HepG2 (cell line): ENCODE data around the gene NEDD4L. TPM values are rescaled to one million over a fixed set of nuclear protein-coding genes. Genes with fewer than 3 reads are reported as not detected.

Experiments
- BHLHE40 ChIP-seq: IDR thresholded peaks from 2 replicates; pipeline ENCODE4 v1.6.1; 2011; ENCODE audit warnings: low read length, improper control_type of control experiment
- FOSL1 ChIP-seq: sonication (generic); formaldehyde crosslinking; IDR thresholded peaks from 2 replicates; pipeline ENCODE4 v1.9.0; 2021; ENCODE audit warnings: missing genetic modification reagents, borderline replicate concordance
- IRF2 ChIP-seq: IDR thresholded peaks from 2 replicates; pipeline ENCODE4 v1.6.1; 2018; ENCODE audit warnings: missing genetic modification reagents, missing compliant biosample characterization
- MTF1 ChIP-seq: sonication (generic); formaldehyde crosslinking; IDR thresholded peaks from 2 replicates; pipeline ENCODE4 v1.5.0; 2020; ENCODE audit warnings: missing genetic modification reagents
- PITX1 ChIP-seq: sonication (generic); formaldehyde crosslinking; IDR thresholded peaks from 2 replicates; pipeline ENCODE4 v1.5.1; 2020; ENCODE audit warnings: mild to moderate bottlenecking, missing genetic modification reagents
- SALL2 ChIP-seq: sonication (generic); formaldehyde crosslinking; IDR thresholded peaks from 2 replicates; pipeline ENCODE4 v1.8.1; 2023; ENCODE audit warnings: mild to moderate bottlenecking, missing genetic modification reagents, inconsistent platforms
- TMF1 ChIP-seq: sonication (generic); formaldehyde crosslinking; IDR thresholded peaks from 2 replicates; pipeline ENCODE4 v1.8.1; 2022; ENCODE audit warnings: low read depth, missing genetic modification reagents
- ZNF251 ChIP-seq: sonication (generic); formaldehyde crosslinking; IDR thresholded peaks from 2 replicates; pipeline ENCODE4 v1.9.0; 2021; ENCODE audit warnings: mild to moderate bottlenecking, missing genetic modification reagents
- ZNF468 ChIP-seq: sonication (generic); formaldehyde crosslinking; IDR thresholded peaks from 2 replicates; pipeline ENCODE4 v1.8.0; 2022; ENCODE audit warnings: mild to moderate bottlenecking, moderate library complexity, missing genetic modification reagents
- ZNF556 ChIP-seq: sonication (generic); formaldehyde crosslinking; IDR thresholded peaks from 2 replicates; pipeline ENCODE4 v1.4.0; 2020; ENCODE audit warnings: mild to moderate bottlenecking, missing genetic modification reagents, borderline replicate concordance
- ZNF746 ChIP-seq: sonication (generic); formaldehyde crosslinking; IDR thresholded peaks from 2 replicates; pipeline ENCODE4 v1.8.0; 2022; ENCODE audit warnings: mild to moderate bottlenecking, missing genetic modification reagents
- ZSCAN22 ChIP-seq: sonication (generic); formaldehyde crosslinking; IDR thresholded peaks from 2 replicates; pipeline ENCODE4 v1.4.0; 2020; ENCODE audit warnings: mild to moderate bottlenecking, missing genetic modification reagents
- polyA plus RNA-seq, 8 experiments: library from polyadenylated mRNA; depleted of rRNA in 3 of 8; stranded (reverse) in 7 of 8; unstranded in 1 of 8; fragments of >200 nt; fragmentation: Illumina TruSeq in 4 of 8; extraction: Trizol in 4 of 8; gene quantifications; 2 replicates each; pipeline versions ENCODE4 v1.2.1 to v1.2.3, GENCODE V29; 2011 to 2016; ENCODE audit warnings: low read depth in 4 of 8, missing spikeins in 1 of 8, mixed read lengths in 1 of 8; ENCODE audit not compliant: insufficient read depth in 1 of 8
- total RNA-seq, 5 experiments: library from RNA; depleted of rRNA; stranded (reverse); fragments of >200 nt; fragmentation: Illumina TruSeq; extraction: Trizol; gene quantifications; 2 replicates each; pipeline ENCODE4 v1.2.3, GENCODE V29; 2016; ENCODE audit warnings: low read depth in 1 of 5
- TF ChIP-seq, protein P1 (sequence below): sonication (generic); formaldehyde crosslinking; IDR thresholded peaks from 2 replicates; pipeline ENCODE4 v1.4.0; 2020; ENCODE audit warnings: missing genetic modification reagents
- TF ChIP-seq, protein P2 (sequence below): IDR thresholded peaks from 2 replicates; pipeline ENCODE4 v1.6.1; 2016; ENCODE audit warnings: missing genetic modification reagents, missing compliant biosample characterization
- TF ChIP-seq, protein P3 (sequence below): sonication (generic); formaldehyde crosslinking; IDR thresholded peaks from 2 replicates; pipeline ENCODE4 v1.5.1; 2020; ENCODE audit warnings: missing genetic modification reagents, mild to moderate bottlenecking, borderline replicate concordance
- TF ChIP-seq, protein P4 (sequence below): sonication (generic); formaldehyde crosslinking; IDR thresholded peaks from 2 replicates; pipeline ENCODE4 v1.9.0; 2021; ENCODE audit warnings: mild to moderate bottlenecking, missing genetic modification reagents

NEDD4L gene
- total and polyA plus RNA-seq, 2 of the 13 experiments (the other 11 are each of a cell fraction or from before 2014, with no cell fraction given) = 168 to 390 TPM

DNA sequence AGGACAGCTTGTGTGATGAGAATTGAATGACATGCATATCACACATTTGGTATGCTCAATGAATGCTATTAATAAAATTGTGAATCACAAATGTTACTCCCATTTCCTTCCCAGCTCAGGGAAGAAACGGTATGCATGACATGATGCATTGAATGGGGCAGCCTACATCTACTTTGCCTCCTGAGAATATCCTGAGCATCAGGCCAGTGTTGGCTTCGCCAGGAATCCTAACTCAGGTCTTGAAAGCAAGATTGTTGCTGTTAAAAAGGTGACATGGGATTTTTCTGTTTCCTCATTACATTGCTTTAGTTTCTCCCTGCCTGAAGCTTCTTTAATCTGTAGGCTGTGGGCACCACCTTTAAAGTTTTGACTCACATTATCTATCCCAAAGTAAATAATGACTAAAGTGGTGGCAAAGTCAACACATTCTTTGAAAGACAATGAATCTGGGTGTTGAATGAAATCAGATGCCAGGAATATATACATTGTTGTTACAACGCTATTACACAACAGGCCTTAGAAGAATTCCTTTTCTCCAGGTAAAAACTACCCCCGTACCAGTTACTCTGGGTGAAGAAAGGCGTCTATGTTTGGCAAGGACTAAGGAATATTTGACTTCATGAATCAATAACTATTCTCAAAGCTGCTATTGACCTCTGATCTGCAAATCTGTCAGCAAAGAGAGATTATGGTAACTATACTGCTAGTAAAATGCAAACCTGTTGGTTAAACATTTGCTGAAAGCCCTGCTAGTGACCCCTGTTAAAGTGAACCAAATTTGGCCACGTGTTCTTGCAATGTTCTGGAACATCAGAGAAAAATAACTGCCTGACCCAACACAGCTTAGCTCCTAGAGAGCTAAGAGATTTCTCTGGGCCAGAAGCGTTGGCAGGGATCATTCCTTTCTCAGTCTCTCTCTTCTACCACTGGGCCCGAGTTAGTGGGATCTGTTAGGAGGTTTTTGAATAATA lies 30.5 kb upstream of the NEDD4L start (continued):
- TF ChIP-seq, protein P1, sequence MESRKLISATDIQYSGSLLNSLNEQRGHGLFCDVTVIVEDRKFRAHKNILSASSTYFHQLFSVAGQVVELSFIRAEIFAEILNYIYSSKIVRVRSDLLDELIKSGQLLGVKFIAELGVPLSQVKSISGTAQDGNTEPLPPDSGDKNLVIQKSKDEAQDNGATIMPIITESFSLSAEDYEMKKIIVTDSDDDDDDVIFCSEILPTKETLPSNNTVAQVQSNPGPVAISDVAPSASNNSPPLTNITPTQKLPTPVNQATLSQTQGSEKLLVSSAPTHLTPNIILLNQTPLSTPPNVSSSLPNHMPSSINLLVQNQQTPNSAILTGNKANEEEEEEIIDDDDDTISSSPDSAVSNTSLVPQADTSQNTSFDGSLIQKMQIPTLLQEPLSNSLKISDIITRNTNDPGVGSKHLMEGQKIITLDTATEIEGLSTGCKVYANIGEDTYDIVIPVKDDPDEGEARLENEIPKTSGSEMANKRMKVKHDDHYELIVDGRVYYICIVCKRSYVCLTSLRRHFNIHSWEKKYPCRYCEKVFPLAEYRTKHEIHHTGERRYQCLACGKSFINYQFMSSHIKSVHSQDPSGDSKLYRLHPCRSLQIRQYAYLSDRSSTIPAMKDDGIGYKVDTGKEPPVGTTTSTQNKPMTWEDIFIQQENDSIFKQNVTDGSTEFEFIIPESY (CRISPR knock-in tag) = no peak
- TF ChIP-seq, protein P2, sequence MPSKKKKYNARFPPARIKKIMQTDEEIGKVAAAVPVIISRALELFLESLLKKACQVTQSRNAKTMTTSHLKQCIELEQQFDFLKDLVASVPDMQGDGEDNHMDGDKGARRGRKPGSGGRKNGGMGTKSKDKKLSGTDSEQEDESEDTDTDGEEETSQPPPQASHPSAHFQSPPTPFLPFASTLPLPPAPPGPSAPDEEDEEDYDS = no peak; the same call in 1 of the 2 replicates
- TF ChIP-seq ZNF468 (CRISPR knock-in tag) (no peak), ZNF556 (peak; percentile 23; the same call in 1 of the 2 replicates), MTF1 (CRISPR knock-in tag) (no peak), ZNF746 (CRISPR knock-in tag) (no peak), ZSCAN22 (CRISPR knock-in tag) (0 out of 2 replicates have a peak, but pooled peaks have one; percentile 44), TMF1 (CRISPR knock-in tag) (no peak), IRF2 (CRISPR knock-in tag) (no peak), FOSL1 (CRISPR knock-in tag) (peak; percentile 76), BHLHE40 (no peak), SALL2 (CRISPR knock-in tag) (no peak), PITX1 (CRISPR knock-in tag) (peak; percentile 97), ZNF251 (CRISPR knock-in tag) (no peak)
- TF ChIP-seq, protein P3, sequence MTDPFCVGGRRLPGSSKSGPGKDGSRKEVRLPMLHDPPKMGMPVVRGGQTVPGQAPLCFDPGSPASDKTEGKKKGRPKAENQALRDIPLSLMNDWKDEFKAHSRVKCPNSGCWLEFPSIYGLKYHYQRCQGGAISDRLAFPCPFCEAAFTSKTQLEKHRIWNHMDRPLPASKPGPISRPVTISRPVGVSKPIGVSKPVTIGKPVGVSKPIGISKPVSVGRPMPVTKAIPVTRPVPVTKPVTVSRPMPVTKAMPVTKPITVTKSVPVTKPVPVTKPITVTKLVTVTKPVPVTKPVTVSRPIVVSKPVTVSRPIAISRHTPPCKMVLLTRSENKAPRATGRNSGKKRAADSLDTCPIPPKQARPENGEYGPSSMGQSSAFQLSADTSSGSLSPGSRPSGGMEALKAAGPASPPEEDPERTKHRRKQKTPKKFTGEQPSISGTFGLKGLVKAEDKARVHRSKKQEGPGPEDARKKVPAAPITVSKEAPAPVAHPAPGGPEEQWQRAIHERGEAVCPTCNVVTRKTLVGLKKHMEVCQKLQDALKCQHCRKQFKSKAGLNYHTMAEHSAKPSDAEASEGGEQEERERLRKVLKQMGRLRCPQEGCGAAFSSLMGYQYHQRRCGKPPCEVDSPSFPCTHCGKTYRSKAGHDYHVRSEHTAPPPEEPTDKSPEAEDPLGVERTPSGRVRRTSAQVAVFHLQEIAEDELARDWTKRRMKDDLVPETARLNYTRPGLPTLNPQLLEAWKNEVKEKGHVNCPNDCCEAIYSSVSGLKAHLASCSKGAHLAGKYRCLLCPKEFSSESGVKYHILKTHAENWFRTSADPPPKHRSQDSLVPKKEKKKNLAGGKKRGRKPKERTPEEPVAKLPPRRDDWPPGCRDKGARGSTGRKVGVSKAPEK (CRISPR knock-in tag) = no peak
- TF ChIP-seq, protein P4, sequence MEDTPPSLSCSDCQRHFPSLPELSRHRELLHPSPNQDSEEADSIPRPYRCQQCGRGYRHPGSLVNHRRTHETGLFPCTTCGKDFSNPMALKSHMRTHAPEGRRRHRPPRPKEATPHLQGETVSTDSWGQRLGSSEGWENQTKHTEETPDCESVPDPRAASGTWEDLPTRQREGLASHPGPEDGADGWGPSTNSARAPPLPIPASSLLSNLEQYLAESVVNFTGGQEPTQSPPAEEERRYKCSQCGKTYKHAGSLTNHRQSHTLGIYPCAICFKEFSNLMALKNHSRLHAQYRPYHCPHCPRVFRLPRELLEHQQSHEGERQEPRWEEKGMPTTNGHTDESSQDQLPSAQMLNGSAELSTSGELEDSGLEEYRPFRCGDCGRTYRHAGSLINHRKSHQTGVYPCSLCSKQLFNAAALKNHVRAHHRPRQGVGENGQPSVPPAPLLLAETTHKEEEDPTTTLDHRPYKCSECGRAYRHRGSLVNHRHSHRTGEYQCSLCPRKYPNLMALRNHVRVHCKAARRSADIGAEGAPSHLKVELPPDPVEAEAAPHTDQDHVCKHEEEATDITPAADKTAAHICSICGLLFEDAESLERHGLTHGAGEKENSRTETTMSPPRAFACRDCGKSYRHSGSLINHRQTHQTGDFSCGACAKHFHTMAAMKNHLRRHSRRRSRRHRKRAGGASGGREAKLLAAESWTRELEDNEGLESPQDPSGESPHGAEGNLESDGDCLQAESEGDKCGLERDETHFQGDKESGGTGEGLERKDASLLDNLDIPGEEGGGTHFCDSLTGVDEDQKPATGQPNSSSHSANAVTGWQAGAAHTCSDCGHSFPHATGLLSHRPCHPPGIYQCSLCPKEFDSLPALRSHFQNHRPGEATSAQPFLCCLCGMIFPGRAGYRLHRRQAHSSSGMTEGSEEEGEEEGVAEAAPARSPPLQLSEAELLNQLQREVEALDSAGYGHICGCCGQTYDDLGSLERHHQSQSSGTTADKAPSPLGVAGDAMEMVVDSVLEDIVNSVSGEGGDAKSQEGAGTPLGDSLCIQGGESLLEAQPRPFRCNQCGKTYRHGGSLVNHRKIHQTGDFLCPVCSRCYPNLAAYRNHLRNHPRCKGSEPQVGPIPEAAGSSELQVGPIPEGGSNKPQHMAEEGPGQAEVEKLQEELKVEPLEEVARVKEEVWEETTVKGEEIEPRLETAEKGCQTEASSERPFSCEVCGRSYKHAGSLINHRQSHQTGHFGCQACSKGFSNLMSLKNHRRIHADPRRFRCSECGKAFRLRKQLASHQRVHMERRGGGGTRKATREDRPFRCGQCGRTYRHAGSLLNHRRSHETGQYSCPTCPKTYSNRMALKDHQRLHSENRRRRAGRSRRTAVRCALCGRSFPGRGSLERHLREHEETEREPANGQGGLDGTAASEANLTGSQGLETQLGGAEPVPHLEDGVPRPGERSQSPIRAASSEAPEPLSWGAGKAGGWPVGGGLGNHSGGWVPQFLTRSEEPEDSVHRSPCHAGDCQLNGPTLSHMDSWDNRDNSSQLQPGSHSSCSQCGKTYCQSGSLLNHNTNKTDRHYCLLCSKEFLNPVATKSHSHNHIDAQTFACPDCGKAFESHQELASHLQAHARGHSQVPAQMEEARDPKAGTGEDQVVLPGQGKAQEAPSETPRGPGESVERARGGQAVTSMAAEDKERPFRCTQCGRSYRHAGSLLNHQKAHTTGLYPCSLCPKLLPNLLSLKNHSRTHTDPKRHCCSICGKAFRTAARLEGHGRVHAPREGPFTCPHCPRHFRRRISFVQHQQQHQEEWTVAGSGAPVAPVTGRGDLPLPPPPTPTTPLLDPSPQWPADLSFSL = no peak
